ENCODE results near the gene CABP1. TPM values are rescaled to one million over a fixed set of nuclear protein-coding genes. Genes with fewer than 3 reads are reported as not detected.
A peak's percentile ranks its signal among the peaks of the same experiment; 100 is the strongest.

The CABP1 gene
- total and polyA plus RNA-seq, 2 of the 13 experiments (the other 11 are each of a cell fraction or from before 2014, with no cell fraction given) = not detected

GRCh38 chr12:120686151-120686689 is 45.8 kb downstream of the CABP1 start (continued):
- TF ChIP-seq PREB (CRISPR knock-in tag; IDR thresholded peaks at IDR 0.05) (no peak), ZBED4 (CRISPR knock-in tag; IDR thresholded peaks at IDR 0.05; ENCODE audit: borderline replicate concordance) (0 out of 2 replicates have a peak, but pooled peaks have one; percentile 10), ZNF605 (CRISPR knock-in tag; IDR thresholded peaks at IDR 0.05) (no peak), ZNF646 (CRISPR knock-in tag; IDR thresholded peaks at IDR 0.05) (0 out of 2 replicates have a peak, but pooled peaks have one; percentile 17), EZH2 (conservative IDR thresholded peaks at IDR 0.05; ENCODE audit: low read depth, low read length) (no peak), ZSCAN31 (CRISPR knock-in tag; IDR thresholded peaks at IDR 0.05; ENCODE audit: low read depth) (0 out of 2 replicates have a peak, but pooled peaks have one; percentile 41), ZNF609 (CRISPR knock-in tag; IDR thresholded peaks at IDR 0.05; ENCODE audit: borderline replicate concordance) (0 out of 2 replicates have a peak, but pooled peaks have one; percentile 11), ZNF770 (CRISPR knock-in tag; IDR thresholded peaks at IDR 0.05) (no peak), AHR (CRISPR knock-in tag; IDR thresholded peaks at IDR 0.05) (no peak)
